ENCODE measurements around the gene FSCN2. TPM values are rescaled to one million over a fixed set of nuclear protein-coding genes. Genes with fewer than 3 reads are reported as not detected.

The FSCN2 gene
- total RNA-seq, 2 experiments from 2014 or later, result not detected

- H3K4me3 Mint-ChIP-seq, result no peak overlapping the region
- H3K27ac Mint-ChIP-seq, result no peak overlapping the region
- CTCF ChIA-PET, result interaction anchor here (0.8 kb wide), 1 partner anchor 46 kb away, joined by 4 read pairs; no protein-coding TSS in a partner anchor
- H3K27me3 Mint-ChIP-seq (ENCODE audit: low read depth), result no peaks in the 10 kb centered on the region
- no peaks in the 10 kb centered on the region for H3K9me3 Mint-ChIP-seq
- peaks cover 2% of the 10 kb centered on the region for H3K4me1 Mint-ChIP-seq (ENCODE audit: low read depth)
- no peak for DNase-seq
- intact Hi-C loops (cut with micrococcal nuclease), result no loop called here
- no peaks in the 10 kb centered on the region for H3K36me3 Mint-ChIP-seq (ENCODE audit: low read depth)
Observed at GRCh38 chr17:81492706-81493105, 35.5 kb upstream of the FSCN2 start.

- intact Hi-C loops (cut with micrococcal nuclease), result no loop called here
- DNase-seq, result no peak
- peaks cover 2% of the 10 kb centered on the region for H3K4me1 Mint-ChIP-seq (ENCODE audit: low read depth)
- no peaks in the 10 kb centered on the region for H3K36me3 Mint-ChIP-seq (ENCODE audit: low read depth)
- no peaks in the 10 kb centered on the region for H3K9me3 Mint-ChIP-seq
- no peaks in the 10 kb centered on the region for H3K27me3 Mint-ChIP-seq (ENCODE audit: low read depth)
- no peak overlapping the region for H3K27ac Mint-ChIP-seq
- CTCF ChIA-PET, result interaction anchor here (0.8 to 1.2 kb wide), 2 partner anchors 9 to 45 kb away, joined by 4 to 5 read pairs; no protein-coding TSS in a partner anchor
- H3K4me3 Mint-ChIP-seq, result no peak overlapping the region
Observed at GRCh38 chr17:81493198-81494038, 34.8 kb upstream of the FSCN2 start.

GRCh38 chr17:81494626-81495377, 33.4 kb upstream of the FSCN2 start:
- intact Hi-C loops (cut with micrococcal nuclease), result no loop called here
- no peaks in the 10 kb centered on the region for H3K9me3 Mint-ChIP-seq
- DNase-seq, result no peak
- CTCF ChIA-PET, result no interaction called here
- no peak overlapping the region for H3K4me3 Mint-ChIP-seq
- H3K27ac Mint-ChIP-seq, result peak overlapping the region; percentile 59
- no peaks in the 10 kb centered on the region for H3K4me1 Mint-ChIP-seq (ENCODE audit: low read depth)
- no peaks in the 10 kb centered on the region for H3K27me3 Mint-ChIP-seq (ENCODE audit: low read depth)
- no peaks in the 10 kb centered on the region for H3K36me3 Mint-ChIP-seq (ENCODE audit: low read depth)

GRCh38 chr17:81498953-81499600, 29.1 kb upstream of the FSCN2 start:
- no peaks in the 10 kb centered on the region for H3K9me3 Mint-ChIP-seq
- H3K4me3 Mint-ChIP-seq, result no peak overlapping the region
- no peaks in the 10 kb centered on the region for H3K27me3 Mint-ChIP-seq (ENCODE audit: low read depth)
- no peaks in the 10 kb centered on the region for H3K4me1 Mint-ChIP-seq (ENCODE audit: low read depth)
- CTCF ChIA-PET, result interaction anchor here (2.4 kb wide), 1 partner anchor 14 kb away, joined by 6 read pairs; no protein-coding TSS in a partner anchor
- no peak for DNase-seq
- intact Hi-C loops (cut with micrococcal nuclease), result no loop called here
- no peaks in the 10 kb centered on the region for H3K36me3 Mint-ChIP-seq (ENCODE audit: low read depth)
- no peak overlapping the region for H3K27ac Mint-ChIP-seq

- H3K9me3 Mint-ChIP-seq, result no peaks in the 10 kb centered on the region
- no peak overlapping the region for H3K4me3 Mint-ChIP-seq
- no peaks in the 10 kb centered on the region for H3K36me3 Mint-ChIP-seq (ENCODE audit: low read depth)
- intact Hi-C loops (cut with micrococcal nuclease), result no loop called here
- H3K4me1 Mint-ChIP-seq (ENCODE audit: low read depth), result no peaks in the 10 kb centered on the region
- no peaks in the 10 kb centered on the region for H3K27me3 Mint-ChIP-seq (ENCODE audit: low read depth)
- CTCF ChIA-PET, result no interaction called here
- no peak for DNase-seq
- H3K27ac Mint-ChIP-seq, result no peak overlapping the region
Observed at GRCh38 chr17:81499601-81499970, 28.6 kb upstream of the FSCN2 start.

- intact Hi-C loops (cut with micrococcal nuclease), result no loop called here
- Mint-ChIP-seq H3K4me1 (ENCODE audit: low read depth) (no peaks in the 10 kb centered on the region), H3K27ac (no peak overlapping the region), H3K9me3 (no peaks in the 10 kb centered on the region), H3K27me3 (ENCODE audit: low read depth) (no peaks in the 10 kb centered on the region), H3K4me3 (no peak overlapping the region), H3K36me3 (ENCODE audit: low read depth) (no peaks in the 10 kb centered on the region)
- CTCF ChIA-PET, result interaction anchor here (0.7 kb wide), 1 partner anchor 15 kb away, joined by 3 read pairs; no protein-coding TSS in a partner anchor
- no peak for DNase-seq
Observed at GRCh38 chr17:81500047-81500446, 28.1 kb upstream of the FSCN2 start.

- no peak overlapping the region for H3K27ac Mint-ChIP-seq
- no peak overlapping the region for H3K4me3 Mint-ChIP-seq
- H3K9me3 Mint-ChIP-seq, result no peaks in the 10 kb centered on the region
- CTCF ChIA-PET, result no interaction called here
- no peak for DNase-seq
- no peaks in the 10 kb centered on the region for H3K36me3 Mint-ChIP-seq (ENCODE audit: low read depth)
- no peaks in the 10 kb centered on the region for H3K27me3 Mint-ChIP-seq (ENCODE audit: low read depth)
- intact Hi-C loops (cut with micrococcal nuclease), result no loop called here
- H3K4me1 Mint-ChIP-seq (ENCODE audit: low read depth), result no peaks in the 10 kb centered on the region
Observed at GRCh38 chr17:81502471-81503017, 25.6 kb upstream of the FSCN2 start.

- Mint-ChIP-seq H3K27ac (no peak overlapping the region), H3K4me3 (no peak overlapping the region), H3K4me1 (ENCODE audit: low read depth) (no peaks in the 10 kb centered on the region), H3K36me3 (ENCODE audit: low read depth) (peaks cover 3% of the 10 kb centered on the region), H3K27me3 (ENCODE audit: low read depth) (no peaks in the 10 kb centered on the region), H3K9me3 (no peaks in the 10 kb centered on the region)
- intact Hi-C loops (cut with micrococcal nuclease), result no loop called here
- CTCF ChIA-PET, result no interaction called here
- no peak for DNase-seq
Observed at GRCh38 chr17:81503619-81504018, 24.6 kb upstream of the FSCN2 start.

GRCh38 chr17:81508639-81509206, 19.5 kb upstream of the FSCN2 start:
- H3K4me3 Mint-ChIP-seq, result peak overlapping the region; percentile 96
- H3K36me3 Mint-ChIP-seq (ENCODE audit: low read depth), result peaks cover 39% of the 10 kb centered on the region
- CTCF ChIA-PET, result interaction anchor here (0.7 to 1.3 kb wide), 2 partner anchors 24 to 57 kb away, joined by 3 to 6 read pairs; no protein-coding TSS in a partner anchor
- peak overlapping the region; percentile 93 for H3K27ac Mint-ChIP-seq
- intact Hi-C loops (cut with micrococcal nuclease), result no loop called here
- H3K27me3 Mint-ChIP-seq (ENCODE audit: low read depth), result no peaks in the 10 kb centered on the region
- DNase-seq, result no peak
- no peaks in the 10 kb centered on the region for H3K9me3 Mint-ChIP-seq
- peaks cover 16% of the 10 kb centered on the region for H3K4me1 Mint-ChIP-seq (ENCODE audit: low read depth)

GRCh38 chr17:81509207-81509971, 18.8 kb upstream of the FSCN2 start:
- intact Hi-C loops (cut with micrococcal nuclease), result no loop called here
- H3K4me3 Mint-ChIP-seq, result peak overlapping the region; percentile 96

More at GRCh38 chr17:81509207-81509971, 18.8 kb upstream of the FSCN2 start:
- H3K27me3 Mint-ChIP-seq (ENCODE audit: low read depth), result no peaks in the 10 kb centered on the region
- no peaks in the 10 kb centered on the region for H3K9me3 Mint-ChIP-seq
- peaks cover 39% of the 10 kb centered on the region for H3K36me3 Mint-ChIP-seq (ENCODE audit: low read depth)
- peak overlapping the region; percentile 93 for H3K27ac Mint-ChIP-seq
- DNase-seq, result peak; percentile 42
- CTCF ChIA-PET, result interaction anchor here (0.7 to 1.3 kb wide), 2 partner anchors 25 to 57 kb away, joined by 3 to 6 read pairs; no protein-coding TSS in a partner anchor
- peaks cover 16% of the 10 kb centered on the region for H3K4me1 Mint-ChIP-seq (ENCODE audit: low read depth)
